Ureter (tissue), 1 donor: ENCODE data around the gene CHD3. TPM values are rescaled to one million over a fixed set of nuclear protein-coding genes. Genes with fewer than 3 reads are reported as not detected.

Experiments used
- total RNA-seq: library from RNA; stranded (reverse); gene quantifications from one replicate; pipeline ENCODE4 v1.2.4, GENCODE V29; 2023
- donor health status: DM: yes; HTN: yes; CAD: no.

The CHD3 gene
- total RNA-seq, 1 donor from 2014 or later: 225 TPM

Other genes with a start within 250 kb of the CHD3 start
- 10.0 TPM for gene ATP1B2, start 237.9 kb upstream of the CHD3 start, total RNA-seq
- gene TP53, start 201.3 kb upstream of the CHD3 start, total RNA-seq: 131 TPM
- gene WRAP53, start 200.3 kb upstream of the CHD3 start, total RNA-seq: 6.5 TPM
- gene EFNB3, start 183.6 kb upstream of the CHD3 start, total RNA-seq: 2.3 TPM
- 1.5 TPM for gene DNAH2, start 171.0 kb upstream of the CHD3 start, total RNA-seq
- 31.8 TPM for gene KDM6B, start 54.6 kb upstream of the CHD3 start, total RNA-seq
- 9.9 TPM for gene TMEM88, start 33.7 kb upstream of the CHD3 start, total RNA-seq
- 98.6 TPM for gene NAA38, start 31.2 kb upstream of the CHD3 start, total RNA-seq
- 15.7 TPM for gene CYB5D1, start 30.8 kb upstream of the CHD3 start, total RNA-seq
- gene RNF227, start 27.5 kb downstream of the CHD3 start, total RNA-seq: 2.5 TPM
- 7.9 TPM for gene KCNAB3, start 41.1 kb downstream of the CHD3 start, total RNA-seq
- 166 TPM for gene TRAPPC1, start 43.2 kb downstream of the CHD3 start, total RNA-seq
- gene CNTROB, start 43.4 kb downstream of the CHD3 start, total RNA-seq: 25.6 TPM
- 0.81 TPM for gene GUCY2D, start 113.8 kb downstream of the CHD3 start, total RNA-seq
- gene ALOX15B, start 150.3 kb downstream of the CHD3 start, total RNA-seq: 5.3 TPM
- 0.62 TPM for gene ALOX12B, start 198.9 kb downstream of the CHD3 start, total RNA-seq
- gene ALOXE3, start 229.7 kb downstream of the CHD3 start, total RNA-seq: 0.44 TPM
- gene HES7, start 235.3 kb downstream of the CHD3 start, total RNA-seq: not detected